Heart right ventricle (tissue), 16 donors: ENCODE measurements around the gene TTBK2. TPM values are rescaled to one million over a fixed set of nuclear protein-coding genes. Genes with fewer than 3 reads are reported as not detected.

Experiments used
- ATAC-seq, 8 donors: fragments of 200-7000 bp; cut with Tn5 transposase; one replicate each; pipeline ENCODE4 v1.9.1; 2020; ENCODE audit warnings: mild to moderate bottlenecking in 8 of 8, moderate library complexity in 8 of 8, moderate number of reproducible peaks in 1 of 8
- DNase-seq, 2 donors: peaks; one replicate each; pipeline ENCODE4 v3.0.0-alpha.2; 2020
- H3K27ac ChIP-seq, 10 donors: fragments of 200-600 bp; sonication (generic) in 2 of 10; one replicate each; pipeline versions ENCODE4 v1.5.0 to v1.8.0; 2020 to 2022; ENCODE audit warnings: mild to moderate bottlenecking in 3 of 10
- H3K27me3 ChIP-seq, 7 donors: fragments of 200-600 bp; one replicate each; pipeline ENCODE4 v1.8.0; 2021 to 2022; ENCODE audit warnings: mild to moderate bottlenecking in 2 of 7
- H3K36me3 ChIP-seq, 9 donors: fragments of 200-600 bp; sonication (generic) in 1 of 9; one replicate each; pipeline versions ENCODE4 v1.5.0 to v1.8.0; 2020 to 2022; ENCODE audit warnings: mild to moderate bottlenecking in 2 of 9
- H3K4me1 ChIP-seq, 9 donors: fragments of 200-600 bp; sonication (generic) in 1 of 9; one replicate each; pipeline versions ENCODE4 v1.5.0 to v1.8.0; 2020 to 2022; ENCODE audit warnings: mild to moderate bottlenecking in 4 of 9
- H3K4me3 ChIP-seq, 10 donors: fragments of 200-600 bp; sonication (generic) in 2 of 10; one replicate each; pipeline versions ENCODE4 v1.5.0 to v1.8.0; 2020 to 2022; ENCODE audit warnings: mild to moderate bottlenecking in 7 of 10, moderate library complexity in 2 of 10
- H3K9me3 ChIP-seq, 11 donors: fragments of 200-600 bp in 10 of 11; sonication (generic) in 2 of 11; one replicate each; pipeline versions ENCODE4 v1.5.0 to v1.8.0; 2013 to 2022; ENCODE audit warnings: mild to moderate bottlenecking in 2 of 11, control low read depth in 1 of 11, moderate library complexity in 1 of 11
- CTCF ChIP-seq, 9 donors: fragments of 200-600 bp; sonication (generic) in 2 of 9; IDR thresholded peaks; one replicate each; pipeline versions ENCODE4 v1.5.0 to v1.8.0; 2021 to 2022; ENCODE audit warnings: antibody characterized with exemption in 9 of 9, mild to moderate bottlenecking in 5 of 9, moderate library complexity in 1 of 9
- WGBS, 2 donors: extraction: QIAGEN DNeasy Blood & Tissue Kit; methylation state at CpG; one replicate each; pipeline ENCODE4 v1.1.7; 2013; ENCODE audit warnings: inconsistent platforms in 1 of 2; 5-methylcytosine and 5-hydroxymethylcytosine counted together
- intact Hi-C, 10 donors: fragments of 100-400 bp; cut with DNase I; formaldehyde crosslinking; loops; one replicate each; pipeline versions ENCODE4 v1.11.1 to v1.14.2; 2022
- polyA plus RNA-seq, 2 donors: library from polyadenylated mRNA; stranded (reverse); fragments of 200-250 nt; gene quantifications; one replicate each; pipeline ENCODE4 v1.2.3, GENCODE V29; 2013
- total RNA-seq, 10 donors: library from RNA; stranded (reverse); fragmentation: NEBNext Ultra II Directional in 3 of 10; extraction: Animal tissue kit (Norgen Biotek cat#: 25700) in 3 of 10; gene quantifications; one replicate each; pipeline versions ENCODE4 v1.2.1 to v1.2.4, GENCODE V29; 2021 to 2023
- donor health status: Arrhythmogenic right ventricular cardiomyopathy.
- donor health status: ischemic (EF 13 %, LVEDD 7.1; RV severe dilation, severe dysfunction).
- donor health status: healthy with polysubstance abuse.
- donor health status: DM: no; HTN: yes; CAD: no.
- donor health status: DM: no; HTN: no; CAD: no.
- donor health status: ischemic (EF 25% LVEDD 6.9; RV normal size, moderate dysfunction).
- donor health status: ischemic (EF 25% LVEDD 5.7; RV mildly dilated, moderate dysfunction).
- donor health status: healthy.
- donor health status: DM: yes; HTN: yes; CAD: no.
- donor health status: Ischemic cardiomyopathy.
- donor health status: ischemic (EF 35%, LVEDD 5.7; RV mildly dilated, moderate dysfunction).
- donor health status: nonischemic (EF 11% LVEDD 7.7; RV severe dilation, severe dysfunction).
- donor health status: DM: yes; HTN: yes; CAD: no.
- donor health status: PGD.
- donor health status: ischemic (EF 29% LVEDD 5.4; RV normal size, mild dysfunction).
- donor health status: nonischemic (EF 23%, LVEDD 6.1; RV moderate dilation, normal function).

Gene TTBK2
- total and polyA plus RNA-seq, 12 donors, result 2.1 to 29.1 (median 22.1) TPM

DNA sequence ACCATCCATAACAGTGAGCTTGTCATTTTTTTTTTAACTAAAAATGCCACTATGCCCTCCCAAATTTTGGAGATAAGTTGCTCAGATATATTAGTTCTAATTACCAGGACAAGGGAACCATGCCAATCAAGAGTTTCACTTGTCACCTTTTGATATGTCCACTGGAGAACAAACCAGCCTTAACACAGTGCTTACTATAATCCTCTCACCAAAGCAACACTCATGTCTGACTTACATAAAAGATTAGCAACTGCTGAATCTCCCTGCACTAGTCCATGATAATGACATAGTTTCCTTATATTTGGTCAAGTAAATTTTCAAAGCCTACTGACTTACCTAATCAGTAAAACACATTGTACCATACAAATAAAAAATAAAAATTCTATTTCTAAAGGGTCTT lies 44.4 kb downstream of the TTBK2 start:
- no peak overlapping the region for H3K4me3 ChIP-seq

DNA sequence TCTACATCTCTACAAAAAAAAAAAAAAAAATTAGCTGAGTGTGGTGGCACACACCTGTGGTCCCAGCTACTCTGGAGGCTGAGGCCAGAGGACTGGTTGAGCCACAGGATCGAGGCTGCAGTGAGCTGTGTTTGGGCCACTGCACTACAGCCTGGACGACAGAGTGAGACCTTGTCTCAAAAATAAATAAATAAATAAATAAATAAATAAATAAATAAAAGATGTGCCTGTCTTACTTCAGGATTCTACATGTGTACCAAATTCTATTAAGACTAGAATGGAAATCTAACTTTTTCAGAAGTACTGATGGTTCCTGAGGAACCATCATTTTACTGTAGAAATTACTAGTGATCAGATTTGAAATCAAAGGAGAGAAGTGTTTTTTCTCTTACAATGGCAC lies 51.9 kb downstream of the TTBK2 start:
- Histone ChIP-seq H3K27me3 (no peaks in the 10 kb centered on the region), H3K36me3 (peaks cover 0 to 27% (median 4%) of the 10 kb centered on the region in 9 donors), H3K9me3 (no peaks in the 10 kb centered on the region), H3K27ac (no peak overlapping the region), H3K4me3 (no peak overlapping the region), H3K4me1 (no peaks in the 10 kb centered on the region)
- WGBS, 2 donors, result 98 to 100% methylated on average over 2 of the region's 2 CpGs
- ATAC-seq, result no peak
- DNase-seq, result no peak
- intact Hi-C loops, result no loop called here
- no peak for TF ChIP-seq CTCF (IDR thresholded peaks at IDR 0.05)

More for the DNA sequence above, 44.4 kb downstream of the TTBK2 start:
- H3K36me3 ChIP-seq, result peaks cover 0 to 9% (median 1%) of the 10 kb centered on the region in 9 donors
- no peak for ATAC-seq
- intact Hi-C loops, result no loop called here
- peaks cover 0 to 5% (median 0%) of the 10 kb centered on the region in 9 donors for H3K4me1 ChIP-seq
- no peak for DNase-seq
- no peaks in the 10 kb centered on the region for H3K27me3 ChIP-seq
- H3K27ac ChIP-seq, result no peak overlapping the region
- no peaks in the 10 kb centered on the region for H3K9me3 ChIP-seq
- no peak for TF ChIP-seq CTCF (IDR thresholded peaks at IDR 0.05)

DNA sequence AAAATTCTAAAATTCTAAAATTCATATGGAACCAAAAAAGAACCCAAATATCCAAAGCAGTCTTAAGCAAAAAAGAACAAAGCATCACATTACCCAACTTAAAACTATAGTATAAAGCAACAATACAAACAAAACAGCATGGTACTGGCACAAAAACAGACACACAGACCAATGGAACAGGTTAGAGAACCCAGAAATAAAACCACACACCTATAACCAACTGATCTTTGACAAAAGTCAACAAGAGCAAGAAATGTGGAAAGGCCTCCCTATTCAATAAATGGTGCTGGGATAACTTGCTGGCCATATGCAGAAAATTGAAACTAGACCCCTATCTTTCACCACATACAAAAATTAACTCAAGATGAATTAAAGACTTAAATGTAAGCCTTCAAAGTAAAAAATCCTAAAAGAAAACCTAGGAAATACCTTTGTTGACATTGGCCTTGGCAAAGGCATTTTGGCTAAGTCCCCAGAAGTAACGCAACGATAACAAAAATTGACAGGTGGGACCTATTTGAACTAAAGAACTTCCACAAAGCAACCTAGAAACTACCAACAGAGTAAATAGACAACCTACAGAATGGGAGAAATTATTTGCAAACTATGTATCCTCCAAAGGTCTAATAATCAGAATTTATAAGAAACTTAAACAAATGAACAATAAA lies 56.9 kb downstream of the TTBK2 start:
- H3K9me3 ChIP-seq, result no peaks in the 10 kb centered on the region
- peaks cover 0 to 36% (median 0%) of the 10 kb centered on the region in 9 donors for H3K36me3 ChIP-seq
- intact Hi-C loops, result no loop called here
- no peak for DNase-seq
- no peak for TF ChIP-seq CTCF (IDR thresholded peaks at IDR 0.05)
- WGBS, 2 donors, result 28 to 39% methylated on average over 2 of the region's 2 CpGs
- no peaks in the 10 kb centered on the region for H3K27me3 ChIP-seq
- no peak overlapping the region for H3K4me3 ChIP-seq
- no peak overlapping the region for H3K27ac ChIP-seq
- peaks cover 0 to 6% (median 5%) of the 10 kb centered on the region in 9 donors for H3K4me1 ChIP-seq
- ATAC-seq, result no peak

DNA sequence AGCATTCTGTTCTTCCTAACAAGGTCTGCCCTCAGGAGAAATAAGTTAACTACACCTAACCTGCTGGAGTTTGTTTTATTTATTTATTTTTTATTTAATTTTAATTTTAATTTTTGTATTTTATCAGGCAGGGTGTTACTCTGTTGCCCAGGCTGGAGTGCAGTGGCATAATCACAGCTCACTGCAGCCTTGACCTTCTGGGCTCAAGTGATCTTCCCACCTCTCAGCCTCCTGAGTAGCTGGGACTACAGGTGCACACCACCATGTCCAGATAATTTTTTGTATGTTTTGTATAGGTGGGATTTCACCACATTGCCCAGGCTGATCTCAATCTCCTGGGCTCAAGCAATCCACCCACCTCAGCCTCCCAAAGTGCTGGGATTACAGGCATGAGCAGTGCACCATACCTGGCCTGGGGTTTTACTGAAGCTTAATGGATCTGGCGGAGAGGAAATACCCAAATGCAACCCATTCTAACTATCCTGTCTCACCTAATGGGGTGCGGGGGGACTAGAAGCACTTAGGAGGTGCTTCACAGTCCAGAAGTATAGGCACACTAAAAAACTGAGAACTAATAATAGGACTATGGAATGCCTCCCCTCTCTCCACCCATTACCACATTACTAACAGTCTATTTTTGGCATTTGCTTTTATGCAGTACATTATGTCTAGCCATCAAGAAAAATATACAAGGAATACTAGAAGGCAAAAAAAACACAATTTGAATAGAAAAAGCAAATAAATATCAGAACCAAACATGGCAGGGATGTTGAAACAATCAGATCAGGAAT lies 61.4 kb downstream of the TTBK2 start:
- no peak overlapping the region for H3K4me3 ChIP-seq
- intact Hi-C loops, result no loop called here

More for the DNA sequence above, 61.4 kb downstream of the TTBK2 start:
- peaks cover 0 to 7% (median 0%) of the 10 kb centered on the region in 11 donors for H3K9me3 ChIP-seq
- H3K27ac ChIP-seq, result peak overlapping the region in 6 of 10 donors; percentile 5 to 56 (median 48)
- H3K36me3 ChIP-seq, result peaks cover 0 to 50% (median 0%) of the 10 kb centered on the region in 9 donors
- H3K4me1 ChIP-seq, result peaks cover 0 to 12% (median 5%) of the 10 kb centered on the region in 9 donors
- H3K27me3 ChIP-seq, result no peaks in the 10 kb centered on the region
- 79 to 87% methylated on average over 2 of the region's 2 CpGs for WGBS, 2 donors
- ATAC-seq (peak; percentile 46 to 98 (median 86)), DNase-seq (no peak)
- no peak for TF ChIP-seq CTCF (IDR thresholded peaks at IDR 0.05)
